PC-9 (cell line): ENCODE data around the gene ETS2. TPM values are rescaled to one million over a fixed set of nuclear protein-coding genes. Genes with fewer than 3 reads are reported as not detected.

ENCODE experiments used
- BruUV-seq: library from RNA; stranded (reverse); fragments of 400-500 nt; replicated peaks from 2 replicates; lab custom pipeline; 2021; lab: Mats Ljungman, UMichigan
- CTCF ChIA-PET: fragments of 300-600 bp; sonication (Branson Sonifier 250); formaldehyde crosslinking; loops from one replicate; lab custom pipeline; 2022; ENCODE audit warnings: antibody characterized with exemption; lab: Charles Lee
- POLR2A ChIA-PET: fragments of 300-600 bp; sonication (Branson Sonifier 250); formaldehyde crosslinking; loops from one replicate; lab custom pipeline; 2022; ENCODE audit warnings: antibody characterized with exemption; ENCODE audit not compliant: unreplicated experiment; lab: Charles Lee
- DNase-seq, 2 experiments: peaks; one replicate each; pipeline versions ENCODE4 v3.0.0 to v3.0.0-alpha.2; 2015 to 2022; ENCODE audit warnings: mixed read lengths in 1 of 2
- H2AFZ ChIP-seq: fragments of 200-600 bp; sonication (generic); 2 replicates; pipeline ENCODE4 v1.8.1; 2017; ENCODE audit warnings: antibody characterized with exemption
- H3F3A ChIP-seq: fragments of 200-600 bp; sonication (generic); 2 replicates; pipeline ENCODE4 v1.8.1; 2017; ENCODE audit warnings: antibody characterized with exemption, mild to moderate bottlenecking, low read depth; ENCODE audit not compliant: insufficient read depth
- H3K27ac ChIP-seq: fragments of 200-600 bp; sonication (generic); 2 replicates; pipeline ENCODE4 v1.6.1; 2016; ENCODE audit warnings: mixed run types
- H3K27me3 ChIP-seq: fragments of 200-600 bp; sonication (generic); 2 replicates; pipeline ENCODE4 v1.6.1; 2016; ENCODE audit warnings: low read depth, mixed run types; ENCODE audit not compliant: insufficient read depth
- H3K36me3 ChIP-seq: fragments of 200-600 bp; sonication (generic); 2 replicates; pipeline ENCODE4 v1.6.1; 2016; ENCODE audit warnings: low read depth, mixed run types
- H3K4me1 ChIP-seq: fragments of 200-600 bp; sonication (generic); replicated peaks from 2 replicates; pipeline ENCODE4 v1.6.1; 2016; ENCODE audit warnings: mixed run types; ENCODE audit not compliant: insufficient read depth
- H3K4me2 ChIP-seq: fragments of 200-600 bp; sonication (generic); 2 replicates; pipeline ENCODE4 v1.6.1; 2017; ENCODE audit warnings: mixed run types
- H3K4me3 ChIP-seq: fragments of 200-600 bp; sonication (generic); 2 replicates; pipeline ENCODE4 v1.6.1; 2016; ENCODE audit warnings: mixed run types
- H3K79me2 ChIP-seq: fragments of 200-600 bp; sonication (generic); 2 replicates; pipeline ENCODE4 v1.6.1; 2017; ENCODE audit warnings: low read depth, mixed run types
- H3K9me2 ChIP-seq: fragments of 200-600 bp; sonication (generic); 2 replicates; pipeline ENCODE4 v1.8.1; 2017; ENCODE audit warnings: mild to moderate bottlenecking; ENCODE audit not compliant: insufficient read depth
- H3K9me3 ChIP-seq: fragments of 200-600 bp; sonication (generic); 2 replicates; pipeline ENCODE4 v1.8.1; 2016; ENCODE audit warnings: low read depth; ENCODE audit not compliant: insufficient read depth
- H4K20me1 ChIP-seq: fragments of 200-600 bp; sonication (generic); 2 replicates; pipeline ENCODE4 v1.8.1; 2017; ENCODE audit not compliant: insufficient read depth
- CTCF ChIP-seq: fragments of 200-600 bp; sonication (generic); conservative IDR thresholded peaks from 2 replicates; pipeline ENCODE4 v1.6.1; 2017; ENCODE audit warnings: mixed run types, antibody characterized with exemption, mild to moderate bottlenecking, moderate library complexity
- EZH2 ChIP-seq: fragments of 200-600 bp; sonication (generic); IDR thresholded peaks from 2 replicates; pipeline ENCODE4 v1.8.0; 2017; ENCODE audit warnings: antibody characterized with exemption, low read depth
- intact Hi-C: fragments of 100-400 bp; cut with micrococcal nuclease; formaldehyde crosslinking; loops from one replicate; pipeline ENCODE4 v1.10.0; 2022; ENCODE audit not compliant: unreplicated experiment
- total RNA-seq: library from RNA; stranded (reverse); gene quantifications from 2 replicates; pipeline ENCODE4 v1.2.3, GENCODE V29; 2021

The ETS2 gene
- total RNA-seq, 1 experiment from 2014 or later = 20.4 TPM

- Histone ChIP-seq H3K9me3 (no peaks in the 10 kb centered on the region; the same call in 1 of the 2 replicates), H3F3A (peaks cover 17% of the 10 kb centered on the region), H3K4me2 (peak overlapping the region; percentile 78; the same call in 1 of the 2 replicates), H2AFZ (no peak overlapping the region), H3K27me3 (no peaks in the 10 kb centered on the region), H3K36me3 (no peaks in the 10 kb centered on the region), H3K27ac (peak overlapping the region; percentile 92), H3K79me2 (no peaks in the 10 kb centered on the region), H3K9me2 (no peaks in the 10 kb centered on the region), H4K20me1 (no peaks in the 10 kb centered on the region), H3K4me3 (no peak overlapping the region), H3K4me1 (peaks cover 35% of the 10 kb centered on the region)
- no TSS peak for BruUV-seq
- intact Hi-C loops = no loop called here
- TF ChIP-seq CTCF = no peak
- TF ChIP-seq EZH2 = no peak
- ChIA-PET POLR2A (no interaction called here), CTCF (no interaction called here)
- DNase-seq = no peak
Observed at GRCh38 chr21:38789275-38789674, 16.5 kb upstream of the ETS2 start.

GRCh38 chr21:38790059-38790458, 15.7 kb upstream of the ETS2 start:
- H3K36me3 ChIP-seq = no peaks in the 10 kb centered on the region
- no peak overlapping the region for H3K4me2 ChIP-seq
- peaks cover 43% of the 10 kb centered on the region for H3K4me1 ChIP-seq
- H3K27me3 ChIP-seq = no peaks in the 10 kb centered on the region
- no peak for DNase-seq
- H3K27ac ChIP-seq = no peak overlapping the region
- H3K9me3 ChIP-seq = no peaks in the 10 kb centered on the region
- peaks cover 17% of the 10 kb centered on the region for H3F3A ChIP-seq
- CTCF ChIA-PET = no interaction called here
- H3K9me2 ChIP-seq = no peaks in the 10 kb centered on the region
- H3K4me3 ChIP-seq = no peak overlapping the region
- no TSS peak for BruUV-seq
- no peaks in the 10 kb centered on the region for H4K20me1 ChIP-seq
- intact Hi-C loops = no loop called here
- POLR2A ChIA-PET = no interaction called here
- H3K79me2 ChIP-seq = no peaks in the 10 kb centered on the region
- H2AFZ ChIP-seq = no peak overlapping the region
- TF ChIP-seq CTCF (no peak), EZH2 (no peak)

GRCh38 chr21:38790961-38791360, 14.8 kb upstream of the ETS2 start:
- no peak for DNase-seq
- Histone ChIP-seq H2AFZ (no peak overlapping the region), H3K27ac (no peak overlapping the region), H3K4me1 (peaks cover 50% of the 10 kb centered on the region), H3K9me2 (no peaks in the 10 kb centered on the region), H3K9me3 (no peaks in the 10 kb centered on the region), H4K20me1 (no peaks in the 10 kb centered on the region), H3F3A (peaks cover 17% of the 10 kb centered on the region), H3K4me3 (no peak overlapping the region), H3K4me2 (no peak overlapping the region), H3K27me3 (no peaks in the 10 kb centered on the region), H3K79me2 (no peaks in the 10 kb centered on the region), H3K36me3 (no peaks in the 10 kb centered on the region)
- no peak for TF ChIP-seq CTCF
- TF ChIP-seq EZH2 = no peak
- ChIA-PET CTCF (no interaction called here), POLR2A (no interaction called here)
- intact Hi-C loops = no loop called here
- no TSS peak for BruUV-seq
